ENCODE measurements around the gene PODXL2. TPM values are rescaled to one million over a fixed set of nuclear protein-coding genes. Genes with fewer than 3 reads are reported as not detected.

PODXL2 gene
- total RNA-seq, 1 donor from 2014 or later, result 5.7 TPM

DNA sequence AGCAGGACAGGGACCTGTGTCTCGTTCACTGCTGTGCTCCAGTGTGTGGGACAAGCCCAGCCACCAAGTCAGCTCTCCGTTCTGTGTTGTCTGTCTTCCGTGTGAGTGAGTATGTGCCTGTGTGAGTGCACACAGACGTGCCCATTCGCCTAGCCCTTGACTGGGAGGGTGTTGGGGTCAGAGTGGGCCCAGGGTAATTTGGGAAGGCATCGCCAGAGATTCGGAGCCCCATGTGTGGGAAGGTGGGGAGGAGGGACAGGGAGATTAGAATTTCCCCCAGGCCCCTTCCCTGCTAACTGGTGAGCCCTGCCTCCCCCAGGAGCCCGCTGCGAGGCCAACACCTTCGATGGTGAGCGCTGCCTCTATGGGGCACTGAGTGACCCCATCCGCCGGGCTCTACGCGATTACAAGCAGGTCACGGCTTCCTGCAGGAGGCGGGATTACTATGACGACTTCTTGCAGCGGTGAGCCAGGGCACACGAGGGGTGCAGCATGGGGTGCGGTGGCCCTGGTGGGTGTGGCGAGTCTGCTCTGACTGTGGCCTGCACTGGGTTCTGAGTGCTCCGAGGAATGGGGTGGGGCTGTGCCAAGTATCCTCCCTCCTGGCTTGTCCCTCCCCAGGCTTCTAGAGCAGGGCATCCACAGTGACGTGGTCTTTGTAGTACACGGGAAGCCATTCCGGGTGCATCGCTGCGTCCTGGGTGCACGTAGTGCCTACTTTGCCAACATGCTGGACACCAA lies 46.8 kb downstream of the PODXL2 start:
- TF ChIP-seq CTCF (IDR thresholded peaks at IDR 0.05), result no peak
- peak; percentile 71 for DNase-seq (ENCODE audit: extremely low spot score, unreplicated experiment)
- Mint-ChIP-seq H3K9me3 (ENCODE audit: unreplicated experiment) (no peaks in the 10 kb centered on the region), H3K27ac (ENCODE audit: unreplicated experiment) (no peak overlapping the region), H3K4me3 (ENCODE audit: unreplicated experiment) (no peak overlapping the region), H3K27me3 (ENCODE audit: unreplicated experiment) (no peaks in the 10 kb centered on the region), H3K4me1 (ENCODE audit: unreplicated experiment) (peaks cover 30% of the 10 kb centered on the region), H3K36me3 (ENCODE audit: unreplicated experiment) (peaks cover 22% of the 10 kb centered on the region)

DNA sequence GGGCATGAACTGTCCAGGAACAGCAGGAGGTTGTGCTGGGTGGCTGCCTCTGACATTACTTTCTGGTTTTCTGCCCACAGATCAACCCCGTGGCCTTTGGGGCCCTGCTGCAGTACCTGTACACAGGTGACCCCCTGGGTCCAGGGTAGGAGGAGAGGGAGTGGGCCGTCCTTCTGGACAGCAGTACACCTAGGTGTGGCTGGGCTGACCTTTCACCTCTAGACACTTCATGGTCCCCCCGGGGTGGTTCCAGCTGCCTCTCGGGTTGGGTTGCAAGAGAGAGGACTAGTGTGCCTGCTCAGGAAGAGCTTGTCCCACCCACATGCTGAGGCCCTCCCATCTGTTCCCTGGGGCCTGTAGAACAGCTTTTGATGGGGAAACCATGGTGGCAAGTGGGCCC lies 47.5 kb downstream of the PODXL2 start:
- peaks cover 22% of the 10 kb centered on the region for H3K36me3 Mint-ChIP-seq (ENCODE audit: unreplicated experiment)
- H3K4me3 Mint-ChIP-seq (ENCODE audit: unreplicated experiment), result no peak overlapping the region
- H3K27me3 Mint-ChIP-seq (ENCODE audit: unreplicated experiment), result no peaks in the 10 kb centered on the region
- H3K27ac Mint-ChIP-seq (ENCODE audit: unreplicated experiment), result no peak overlapping the region
- DNase-seq (ENCODE audit: extremely low spot score, unreplicated experiment), result no peak
- H3K9me3 Mint-ChIP-seq (ENCODE audit: unreplicated experiment), result no peaks in the 10 kb centered on the region
- peaks cover 30% of the 10 kb centered on the region for H3K4me1 Mint-ChIP-seq (ENCODE audit: unreplicated experiment)
- no peak for TF ChIP-seq CTCF (IDR thresholded peaks at IDR 0.05)

DNA sequence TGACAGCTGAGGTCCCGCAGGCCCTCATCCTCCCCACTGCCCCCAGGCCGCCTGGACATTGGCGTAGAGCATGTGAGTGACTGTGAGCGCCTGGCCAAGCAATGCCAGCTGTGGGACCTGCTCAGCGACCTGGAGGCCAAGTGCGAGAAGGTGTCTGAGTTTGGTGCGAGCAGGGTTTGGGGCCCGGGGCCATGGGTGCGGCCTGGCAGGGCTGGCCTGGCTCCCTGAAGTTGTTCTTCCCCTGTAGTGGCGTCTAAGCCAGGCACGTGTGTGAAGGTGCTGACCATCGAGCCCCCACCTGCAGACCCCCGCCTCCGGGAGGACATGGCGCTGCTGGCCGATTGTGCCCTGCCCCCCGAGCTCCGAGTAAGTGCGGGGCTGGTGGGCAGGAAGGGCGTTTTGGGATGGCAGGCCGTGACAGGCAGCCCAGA lies 48.0 kb downstream of the PODXL2 start:
- Mint-ChIP-seq H3K36me3 (ENCODE audit: unreplicated experiment) (peaks cover 22% of the 10 kb centered on the region), H3K9me3 (ENCODE audit: unreplicated experiment) (no peaks in the 10 kb centered on the region), H3K4me3 (ENCODE audit: unreplicated experiment) (no peak overlapping the region), H3K27me3 (ENCODE audit: unreplicated experiment) (no peaks in the 10 kb centered on the region), H3K4me1 (ENCODE audit: unreplicated experiment) (peaks cover 31% of the 10 kb centered on the region), H3K27ac (ENCODE audit: unreplicated experiment) (no peak overlapping the region)
- TF ChIP-seq CTCF (IDR thresholded peaks at IDR 0.05), result no peak
- DNase-seq (ENCODE audit: extremely low spot score, unreplicated experiment), result no peak

GRCh38 chr3:127677541-127678314 lies 48.7 kb downstream of the PODXL2 start:
- Mint-ChIP-seq H3K27ac (ENCODE audit: unreplicated experiment) (no peak overlapping the region), H3K27me3 (ENCODE audit: unreplicated experiment) (no peaks in the 10 kb centered on the region), H3K36me3 (ENCODE audit: unreplicated experiment) (peaks cover 22% of the 10 kb centered on the region), H3K9me3 (ENCODE audit: unreplicated experiment) (no peaks in the 10 kb centered on the region), H3K4me3 (ENCODE audit: unreplicated experiment) (no peak overlapping the region), H3K4me1 (ENCODE audit: unreplicated experiment) (peaks cover 31% of the 10 kb centered on the region)
- no peak for TF ChIP-seq CTCF (IDR thresholded peaks at IDR 0.05)
- peak; percentile 64 for DNase-seq (ENCODE audit: extremely low spot score, unreplicated experiment)

- H3K9me3 Mint-ChIP-seq (ENCODE audit: unreplicated experiment), result no peaks in the 10 kb centered on the region
- no peak overlapping the region for H3K4me3 Mint-ChIP-seq (ENCODE audit: unreplicated experiment)
- peaks cover 22% of the 10 kb centered on the region for H3K36me3 Mint-ChIP-seq (ENCODE audit: unreplicated experiment)
- TF ChIP-seq CTCF (IDR thresholded peaks at IDR 0.05), result no peak
- DNase-seq (ENCODE audit: extremely low spot score, unreplicated experiment), result no peak
- no peaks in the 10 kb centered on the region for H3K27me3 Mint-ChIP-seq (ENCODE audit: unreplicated experiment)
- H3K27ac Mint-ChIP-seq (ENCODE audit: unreplicated experiment), result no peak overlapping the region
- peaks cover 31% of the 10 kb centered on the region for H3K4me1 Mint-ChIP-seq (ENCODE audit: unreplicated experiment)
Observed at GRCh38 chr3:127678315-127678599, 49.3 kb downstream of the PODXL2 start.
